Sigmoid colon (tissue), 7 donors: ENCODE measurements around the gene FAM90A26. TPM values are rescaled to one million over a fixed set of nuclear protein-coding genes. Genes with fewer than 3 reads are reported as not detected.
"Not testable (repeated sequence)": the region's sequence is repeated elsewhere in the genome, so short reads cannot be mapped to it uniquely, and the experiment has no call there.

Experiments used
- DNase-seq: peaks from one replicate; pipeline ENCODE4 v3.0.0-alpha.2; 2019
- H3K27ac ChIP-seq, 4 donors: fragments of 200-600 bp; sonication (generic); one replicate each; pipeline ENCODE4 v1.5.1; 2016 to 2019; ENCODE audit warnings: mild to moderate bottlenecking in 1 of 4
- H3K27me3 ChIP-seq, 3 donors: fragments of 200-600 bp; sonication (generic); one replicate each; pipeline ENCODE4 v1.5.1; 2019; ENCODE audit warnings: mild to moderate bottlenecking in 1 of 3
- H3K36me3 ChIP-seq, 4 donors: fragments of 200-600 bp; sonication (generic); one replicate each; pipeline ENCODE4 v1.5.1; 2016 to 2019
- H3K4me1 ChIP-seq, 4 donors: fragments of 200-600 bp; sonication (generic); one replicate each; pipeline ENCODE4 v1.5.1; 2017 to 2019
- H3K4me3 ChIP-seq, 4 donors: fragments of 200-600 bp; sonication (generic); one replicate each; pipeline ENCODE4 v1.5.1; 2017 to 2019; ENCODE audit warnings: mild to moderate bottlenecking in 2 of 4, moderate library complexity in 1 of 4
- H3K9me3 ChIP-seq, 4 donors: fragments of 200-600 bp in 3 of 4; sonication (generic) in 3 of 4; one replicate each; pipeline versions ENCODE4 v1.5.1 to v1.6.1; 2013 to 2019
- WGBS, 2 donors: extraction: QIAGEN DNeasy Blood & Tissue Kit; methylation state at CpG; one replicate each; pipeline ENCODE4 v1.1.7; 2013; 5-methylcytosine and 5-hydroxymethylcytosine counted together
- intact Hi-C: fragments of 100-400 bp; cut with DNase I; formaldehyde crosslinking; loops from one replicate; pipeline ENCODE4 v1.15.1; 2023
- polyA plus RNA-seq, 3 donors: library from polyadenylated mRNA; stranded (reverse); fragments of 200-250 nt; gene quantifications; one replicate each; pipeline ENCODE4 v1.2.3, GENCODE V29; 2013
- total RNA-seq, 4 donors: library from RNA; depleted of rRNA; stranded (reverse); fragments of >200 nt; gene quantifications; one replicate each; pipeline ENCODE4 v1.1.0, GENCODE V29; 2016
- TF ChIP-seq, protein P1 (sequence below), 4 experiments: fragments of 450-650 bp in 3 of 4; fragments of 200-600 bp in 1 of 4; IDR thresholded peaks; one replicate each; pipeline ENCODE4 v1.5.1; 2016 to 2019; ENCODE audit warnings: antibody characterized with exemption in 4 of 4, mild to moderate bottlenecking in 3 of 4, moderate library complexity in 2 of 4
- donor health status: healthy with polysubstance abuse.
- donor health status: Bipolar disorder and iron deficiency.
- donor health status: healthy.

The FAM90A26 gene, protein sequence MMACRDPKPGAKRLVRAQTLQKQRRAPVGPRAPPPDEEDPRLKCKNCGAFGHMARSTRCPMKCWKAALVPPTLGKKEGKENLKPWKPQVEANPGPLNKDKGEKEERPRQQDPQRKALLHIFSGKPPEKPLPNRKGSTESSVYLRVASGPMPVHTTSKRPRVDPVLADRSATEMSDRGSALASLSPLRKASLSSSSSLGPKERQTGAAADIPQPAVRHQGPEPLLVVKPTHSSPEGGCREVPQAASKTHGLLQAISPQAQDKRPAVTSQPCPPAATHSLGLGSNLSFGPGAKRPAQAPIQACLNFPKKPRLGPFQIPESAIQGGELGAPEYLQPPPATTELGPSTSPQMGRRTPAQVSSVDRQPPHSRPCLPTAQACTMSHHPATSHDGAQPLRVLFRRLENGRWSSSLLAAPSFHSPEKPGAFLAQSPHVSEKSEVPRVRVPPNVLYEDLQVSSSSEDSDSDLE
- total RNA-seq: not detected
- not detected for polyA plus RNA-seq

DNA sequence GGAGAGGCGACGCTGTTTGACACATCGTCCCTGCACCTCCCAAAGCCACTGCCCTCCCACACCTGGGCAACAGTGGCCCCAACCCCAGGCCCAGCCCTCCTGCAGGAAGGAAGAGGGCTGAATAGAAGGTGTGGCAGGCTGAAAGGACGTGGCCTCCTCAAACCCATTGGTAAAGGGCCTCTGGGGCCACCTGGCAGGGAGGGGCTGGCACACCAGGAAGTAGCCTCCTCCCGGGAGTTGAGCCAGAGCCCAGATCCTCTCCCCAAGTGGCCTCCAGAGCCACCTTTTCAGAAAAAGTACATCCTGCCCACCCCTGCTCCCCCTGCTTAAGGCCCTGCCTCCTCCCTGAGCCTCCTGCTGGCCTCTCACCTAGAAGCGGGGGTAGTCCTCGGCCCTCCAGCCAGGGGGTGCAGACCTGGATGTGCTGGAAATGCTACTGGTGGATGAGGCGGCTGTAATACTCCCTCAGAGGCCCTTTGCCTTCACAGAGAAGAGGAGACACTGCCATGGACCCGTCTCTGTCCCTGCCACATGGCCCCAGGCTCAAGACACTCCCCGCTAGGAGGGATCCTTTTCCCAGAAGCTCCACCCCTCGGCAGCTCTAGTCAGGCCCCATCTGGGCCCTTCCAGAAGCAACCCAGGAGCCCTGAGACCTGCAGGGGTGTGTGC lies at the start of gene FAM90A26:
TSS of gene FAM90A26 (plus strand) at position 619 of the 669 bp plus-strand sequence. CDS start 2,764 bp downstream, outside the sequence.
- 57 to 73% methylated on average over 10 of the region's 11 CpGs for WGBS, 2 donors
- H3K27me3 ChIP-seq, DNase-seq, H3K27ac ChIP-seq, intact Hi-C loops, H3K36me3 ChIP-seq, H3K9me3 ChIP-seq, H3K4me3 ChIP-seq, H3K4me1 ChIP-seq: not testable (repeated sequence)

DNA sequence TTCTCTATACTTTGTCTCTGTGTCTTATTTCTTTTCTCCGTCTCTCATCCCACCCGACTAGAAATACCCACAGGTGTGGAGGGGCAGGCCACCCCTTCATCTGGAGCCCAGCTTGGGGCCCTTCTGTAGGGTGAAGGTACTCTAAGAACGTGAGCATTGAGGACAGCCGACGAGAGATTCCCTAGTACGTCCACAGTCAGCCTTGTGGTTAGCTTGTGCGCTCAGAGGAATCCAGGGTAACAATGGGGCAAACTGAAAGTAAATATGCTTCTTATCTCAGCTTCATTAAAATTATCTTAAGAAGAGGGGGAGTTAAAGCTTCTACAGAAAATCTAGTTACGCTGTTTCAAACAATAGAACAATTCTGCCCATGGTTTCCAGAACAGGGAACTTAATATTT lies 47.5 kb upstream of the FAM90A26 start:
- not testable (repeated sequence) for DNase-seq, H3K4me3 ChIP-seq, H3K36me3 ChIP-seq, H3K9me3 ChIP-seq, H3K27ac ChIP-seq
- WGBS, 2 donors: 25 to 80% methylated on average over 8 of the region's 8 CpGs
- H3K27me3 ChIP-seq: peaks cover 0 to 23% (median 0%) of the 10 kb centered on the region in 3 donors
- H3K4me1 ChIP-seq: peaks cover 0 to 11% (median 0%) of the 10 kb centered on the region in 4 donors
- intact Hi-C loops: loop anchor here (2.0 kb wide), 1 partner anchor 122 kb away; no protein-coding TSS in a partner anchor

DNA sequence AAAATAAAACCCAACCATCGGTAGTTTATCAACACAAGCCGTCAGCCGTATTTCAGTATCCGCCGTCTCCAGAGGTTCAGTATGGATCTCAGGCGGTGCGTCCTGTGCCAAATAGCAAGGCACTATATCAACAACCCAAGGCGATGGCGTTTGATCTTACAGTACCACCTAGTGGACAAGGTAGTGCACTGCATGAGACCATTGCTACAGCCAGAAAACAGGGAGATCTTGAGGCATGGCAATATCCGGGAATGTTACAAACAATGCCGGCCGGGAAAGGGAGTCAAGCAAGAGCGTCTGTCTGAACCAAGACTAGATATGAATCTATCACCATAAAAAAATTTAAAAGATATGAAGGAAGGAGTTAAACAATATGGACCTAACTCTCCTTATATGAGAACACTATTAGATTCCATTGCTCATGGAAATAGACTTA lies 46.6 kb upstream of the FAM90A26 start:
- peaks cover 0 to 21% (median 0%) of the 10 kb centered on the region in 3 donors for H3K27me3 ChIP-seq
- WGBS, 2 donors: 1 to 4% methylated on average over 13 of the region's 13 CpGs

GRCh38 chr4:9125601-9126161 lies 44.5 kb upstream of the FAM90A26 start:
- H3K36me3 ChIP-seq, intact Hi-C loops, DNase-seq, H3K27ac ChIP-seq, H3K9me3 ChIP-seq, H3K4me3 ChIP-seq: not testable (repeated sequence)
- H3K27me3 ChIP-seq: peaks cover 0 to 26% (median 0%) of the 10 kb centered on the region in 3 donors
- H3K4me1 ChIP-seq: peaks cover 0 to 11% (median 0%) of the 10 kb centered on the region in 4 donors
- WGBS, 2 donors: 74 to 81% methylated on average over 3 of the region's 3 CpGs

More for the DNA sequence above, 46.6 kb upstream of the FAM90A26 start:
- H3K4me1 ChIP-seq: peaks cover 0 to 11% (median 0%) of the 10 kb centered on the region in 4 donors
- intact Hi-C loops: loop anchor here (2.0 kb wide), 1 partner anchor 123 kb away; no protein-coding TSS in a partner anchor
- not testable (repeated sequence) for H3K36me3 ChIP-seq, H3K9me3 ChIP-seq, H3K4me3 ChIP-seq, H3K27ac ChIP-seq
- peak; percentile 70 for DNase-seq
- TF ChIP-seq, protein P1, sequence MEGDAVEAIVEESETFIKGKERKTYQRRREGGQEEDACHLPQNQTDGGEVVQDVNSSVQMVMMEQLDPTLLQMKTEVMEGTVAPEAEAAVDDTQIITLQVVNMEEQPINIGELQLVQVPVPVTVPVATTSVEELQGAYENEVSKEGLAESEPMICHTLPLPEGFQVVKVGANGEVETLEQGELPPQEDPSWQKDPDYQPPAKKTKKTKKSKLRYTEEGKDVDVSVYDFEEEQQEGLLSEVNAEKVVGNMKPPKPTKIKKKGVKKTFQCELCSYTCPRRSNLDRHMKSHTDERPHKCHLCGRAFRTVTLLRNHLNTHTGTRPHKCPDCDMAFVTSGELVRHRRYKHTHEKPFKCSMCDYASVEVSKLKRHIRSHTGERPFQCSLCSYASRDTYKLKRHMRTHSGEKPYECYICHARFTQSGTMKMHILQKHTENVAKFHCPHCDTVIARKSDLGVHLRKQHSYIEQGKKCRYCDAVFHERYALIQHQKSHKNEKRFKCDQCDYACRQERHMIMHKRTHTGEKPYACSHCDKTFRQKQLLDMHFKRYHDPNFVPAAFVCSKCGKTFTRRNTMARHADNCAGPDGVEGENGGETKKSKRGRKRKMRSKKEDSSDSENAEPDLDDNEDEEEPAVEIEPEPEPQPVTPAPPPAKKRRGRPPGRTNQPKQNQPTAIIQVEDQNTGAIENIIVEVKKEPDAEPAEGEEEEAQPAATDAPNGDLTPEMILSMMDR (IDR thresholded peaks at IDR 0.05): peak; percentile 61 to 83 (median 75)

- WGBS, 2 donors: 61 to 72% methylated on average over 7 of the region's 7 CpGs
- H3K27ac ChIP-seq, H3K36me3 ChIP-seq, H3K4me1 ChIP-seq, intact Hi-C loops, H3K4me3 ChIP-seq, H3K9me3 ChIP-seq: not testable (repeated sequence)
- peak; percentile 68 for DNase-seq
- H3K27me3 ChIP-seq: peaks cover 0 to 15% (median 0%) of the 10 kb centered on the region in 3 donors
Observed at GRCh38 chr4:9131420-9131819, 38.8 kb upstream of the FAM90A26 start.

DNA sequence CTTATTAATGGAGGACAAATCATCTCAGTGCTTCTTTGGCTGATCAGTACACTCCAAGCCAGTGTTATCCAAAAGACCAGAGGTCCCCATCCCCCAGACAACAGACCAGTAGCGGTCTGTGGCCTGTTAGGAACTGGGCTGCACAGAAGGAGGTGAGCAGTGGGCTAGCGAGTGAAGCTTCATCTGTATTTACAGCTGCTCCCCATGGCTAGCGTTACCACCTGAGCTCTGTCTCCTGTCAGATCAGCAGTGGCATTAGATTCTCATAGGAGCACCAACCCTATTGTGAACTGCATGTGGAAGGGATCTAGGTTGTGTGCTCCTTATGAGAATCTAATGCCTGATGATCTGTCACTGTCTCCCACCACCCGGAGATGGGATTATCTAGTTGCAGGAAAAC lies 37.4 kb upstream of the FAM90A26 start:
- WGBS, 2 donors: 87 to 94% methylated on average over 4 of the region's 4 CpGs
- H3K9me3 ChIP-seq, H3K4me3 ChIP-seq, DNase-seq, intact Hi-C loops, H3K4me1 ChIP-seq, H3K27ac ChIP-seq, H3K36me3 ChIP-seq: not testable (repeated sequence)
- H3K27me3 ChIP-seq: peaks cover 0 to 14% (median 0%) of the 10 kb centered on the region in 3 donors

DNA sequence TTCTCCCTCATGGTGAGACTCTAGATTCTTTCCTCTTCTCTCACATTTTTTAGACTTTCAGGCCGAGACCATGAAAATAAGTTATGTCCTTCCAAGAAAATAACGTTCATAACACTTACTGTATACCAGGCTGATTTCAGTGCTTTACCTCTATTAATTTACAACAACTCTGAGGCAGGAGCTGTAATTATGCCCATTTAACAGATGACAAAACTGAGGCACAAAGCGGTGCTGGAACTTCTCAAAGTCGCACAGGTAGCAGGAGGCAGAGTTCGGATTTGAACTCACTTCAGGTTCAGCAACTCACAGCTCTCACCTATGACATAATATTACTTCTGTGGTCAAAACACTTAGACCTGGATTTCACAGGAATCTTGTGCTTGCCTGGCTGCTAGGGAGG lies 36.2 kb upstream of the FAM90A26 start:
- H3K27ac ChIP-seq, H3K4me3 ChIP-seq, H3K4me1 ChIP-seq, intact Hi-C loops, H3K36me3 ChIP-seq, H3K27me3 ChIP-seq, DNase-seq, H3K9me3 ChIP-seq: not testable (repeated sequence)
- WGBS, 2 donors: 93% methylated on average over 5 of the region's 5 CpGs
